Epithelial cell of umbilical artery (primary cell): ENCODE data around the gene KIR2DL1. TPM values are rescaled to one million over a fixed set of nuclear protein-coding genes. Genes with fewer than 3 reads are reported as not detected.

ENCODE experiments used
- total RNA-seq: library from RNA; depleted of rRNA; stranded (reverse); fragments of >200 nt; gene quantifications from 2 replicates; pipeline ENCODE4 v1.2.3, GENCODE V29; 2014

The KIR2DL1 gene
- total RNA-seq: not detected in 2 replicates

GRCh38 chr19:54769646-54770045 is at the start of gene KIR2DL1:
TSS of gene KIR2DL1 (plus strand) at chr19:54769793. CDS start at chr19:54769851, 58 bp downstream.

GRCh38 chr19:54724142-54724541 is 45.5 kb upstream of the KIR2DL1 start, which contains the start of gene KIR3DL3:
TSS of gene KIR3DL3 (plus strand) at chr19:54724442. CDS start at chr19:54724497, 55 bp downstream.

GRCh38 chr19:54738306-54738705 is 31.3 kb upstream of the KIR2DL1 start, which contains the start of gene KIR2DL3:
TSS of gene KIR2DL3 (plus strand) at chr19:54738513. CDS start at chr19:54738546, 33 bp downstream.

GRCh38 chr19:54803410-54803809 is 33.8 kb downstream of the KIR2DL1 start, which contains the start of gene KIR2DL4:
TSS of gene KIR2DL4 (plus strand) at chr19:54803610. CDS start at chr19:54803652, 42 bp downstream.

GRCh38 chr19:54816251-54816650 is 46.7 kb downstream of the KIR2DL1 start, which contains the start of gene KIR3DL1:
TSS of gene KIR3DL1 (plus strand) at chr19:54816468.

GRCh38 chr19:54832496-54832895 is 62.9 kb downstream of the KIR2DL1 start, which contains the start of gene KIR2DS4:
TSS of gene KIR2DS4 (plus strand) at chr19:54832676.

Other genes starting within 250 kb of the KIR2DL1 start
- gene LILRA2, start 196.0 kb upstream of the KIR2DL1 start, total RNA-seq: not detected in 2 replicates
- not detected in 2 replicates for gene LILRA1, start 176.2 kb upstream of the KIR2DL1 start, total RNA-seq
- not detected in 2 replicates for gene LILRB1, start 139.3 kb upstream of the KIR2DL1 start, total RNA-seq
- not detected in 2 replicates for gene LILRB4, start 106.8 kb upstream of the KIR2DL1 start, total RNA-seq
- not detected in 2 replicates for gene KIR3DL3, start 45.4 kb upstream of the KIR2DL1 start, total RNA-seq
- gene KIR2DL3, start 31.3 kb upstream of the KIR2DL1 start, total RNA-seq: not detected in 2 replicates
- not detected in 2 replicates for gene KIR2DL4, start 33.8 kb downstream of the KIR2DL1 start, total RNA-seq
- gene KIR3DL1, start 46.7 kb downstream of the KIR2DL1 start, total RNA-seq: not detected in 2 replicates
- gene KIR2DS4, start 62.9 kb downstream of the KIR2DL1 start, total RNA-seq: not detected in 2 replicates
- not detected in 2 replicates for gene KIR3DL2, start 80.7 kb downstream of the KIR2DL1 start, total RNA-seq
- not detected in 2 replicates for gene FCAR, start 104.4 kb downstream of the KIR2DL1 start, total RNA-seq
- 0.65 TPM in 1 of 2 replicates, not detected in the other for gene NCR1, start 136.4 kb downstream of the KIR2DL1 start, total RNA-seq
- not detected in 2 replicates for gene NLRP7, start 177.7 kb downstream of the KIR2DL1 start, total RNA-seq
- 1.1 and 7.5 TPM in 2 replicates for gene NLRP2, start 196.6 kb downstream of the KIR2DL1 start, total RNA-seq